NCI-H187 (cell line): ENCODE measurements around the gene FITM1.
"Not testable (repeated sequence)": the region's sequence is repeated elsewhere in the genome, so short reads cannot be mapped to it uniquely, and the experiment has no call there.

Source experiments
- DNase-seq, 2 experiments: peaks; one replicate each; lab custom pipeline; 2025; lab: John Stamatoyannopoulos, UW

The FITM1 gene

GRCh38 chr14:24098229-24098926 lies 32.1 kb upstream of the FITM1 start:
- DNase-seq, result no peak

- peak in 1 of 2 experiments; percentile 23 for DNase-seq
These were observed 31.3 kb upstream of the FITM1 start for GRCh38 chr14:24098927-24099813.

- DNase-seq, result no peak
These were observed 30.1 kb upstream of the FITM1 start for GRCh38 chr14:24100197-24100981.

- DNase-seq, result no peak
These were observed 29.4 kb upstream of the FITM1 start for GRCh38 chr14:24100982-24101494.

GRCh38 chr14:24102357-24103048 lies 28.0 kb upstream of the FITM1 start:
- DNase-seq, result no peak

- no peak for DNase-seq
These were observed 27.0 kb upstream of the FITM1 start for GRCh38 chr14:24103451-24103850.

GRCh38 chr14:24105609-24106239 lies 24.7 kb upstream of the FITM1 start:
- not testable (repeated sequence) for DNase-seq

- DNase-seq, result no peak
These were observed 23.7 kb upstream of the FITM1 start for GRCh38 chr14:24106672-24107271.

- DNase-seq, result no peak
These were observed 22.1 kb upstream of the FITM1 start for GRCh38 chr14:24108336-24108874.

- DNase-seq, result no peak
These were observed 20.4 kb upstream of the FITM1 start for GRCh38 chr14:24110060-24110459.

GRCh38 chr14:24110523-24110922 lies 19.9 kb upstream of the FITM1 start:
- DNase-seq, result no peak

GRCh38 chr14:24113379-24113800 lies 17.1 kb upstream of the FITM1 start:
- DNase-seq, result no peak

GRCh38 chr14:24113801-24114531 lies 16.5 kb upstream of the FITM1 start:
- DNase-seq, result peak; percentile 67 to 73

- peak; percentile 99 for DNase-seq
These were observed 15.7 kb upstream of the FITM1 start, which contains the start of the genes DCAF11 and NRL for GRCh38 chr14:24114532-24115421. DCAF11 (plus strand) TSS chr14:24114777; CDS start chr14:24115595, 818 bp downstream. NRL (minus strand) TSS chr14:24114949; CDS start chr14:24082848, 32,101 bp downstream.

- DNase-seq, result no peak
These were observed 14.9 kb upstream of the FITM1 start for GRCh38 chr14:24115422-24116127.

GRCh38 chr14:24116128-24116814 lies 14.2 kb upstream of the FITM1 start:
- DNase-seq, result no peak

- no peak for DNase-seq
These were observed 13.3 kb upstream of the FITM1 start for GRCh38 chr14:24117179-24117578.
